Measurements from ENCODE around the gene OR2V2.

DNA sequence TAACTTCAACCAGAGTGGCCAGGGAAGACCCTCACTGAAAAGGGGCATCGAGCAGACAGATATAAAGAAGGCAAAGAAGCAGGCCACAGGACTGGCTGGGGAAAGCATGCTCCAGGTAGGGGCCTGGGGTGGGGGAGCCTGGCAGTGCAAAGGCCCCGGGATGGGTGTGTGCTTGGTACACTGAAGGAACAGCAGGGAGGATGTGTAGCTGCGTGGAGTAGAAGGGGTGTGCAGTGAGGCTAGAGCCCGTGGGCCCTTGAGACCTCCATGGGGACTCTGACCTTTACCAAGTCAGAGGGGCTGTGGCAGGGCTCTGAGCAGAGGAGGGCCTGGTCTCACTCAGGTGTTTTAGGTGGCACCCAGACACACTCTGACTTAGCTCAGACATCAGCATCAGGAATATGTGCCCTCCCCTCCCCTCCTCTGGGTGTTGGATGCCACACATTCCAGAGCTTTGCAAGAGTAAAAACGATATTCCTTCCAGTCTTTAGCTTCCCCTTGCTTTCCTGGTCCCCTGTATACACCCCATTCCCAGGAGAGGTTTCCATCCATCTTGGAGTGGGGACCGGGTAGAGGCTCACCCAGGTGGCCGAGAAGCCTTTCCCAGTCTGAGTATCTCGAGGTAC is 50.1 kb downstream of the OR2V2 start:
- TF ChIP-seq CTCF (IDR thresholded peaks at IDR 0.05) = no peak
- no peak for TF ChIP-seq EZH2 (IDR thresholded peaks at IDR 0.05; ENCODE audit: borderline replicate concordance, insufficient read depth, low read depth, low read length, poor library complexity, severe bottlenecking)

Data from B cell (primary cell).